ENCODE results near the gene MRPS6. TPM values are rescaled to one million over a fixed set of nuclear protein-coding genes. Genes with fewer than 3 reads are reported as not detected.

MRPS6 gene
- total RNA-seq, 1 donor = 19.2 TPM

DNA sequence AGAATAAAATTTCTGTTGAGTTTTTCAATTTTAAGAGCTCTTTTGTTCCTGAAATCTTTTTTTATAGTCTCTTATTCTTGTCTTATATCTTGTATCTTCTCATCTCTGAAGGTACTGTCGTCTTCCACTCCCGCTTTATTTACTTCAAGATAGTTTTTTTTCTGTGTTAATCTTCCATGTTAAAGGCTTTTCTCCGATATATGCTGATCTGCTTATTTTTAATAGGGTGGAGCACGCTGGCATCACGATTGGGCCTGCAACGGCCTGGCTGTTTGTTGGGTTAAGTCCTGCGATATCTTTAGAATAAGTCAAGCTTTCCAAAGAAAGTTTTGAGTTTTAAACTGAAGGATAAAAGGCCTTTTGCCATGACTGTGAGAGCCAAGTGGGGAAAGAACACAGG, 35.7 kb downstream of the MRPS6 start:
- peaks cover 75% of the 10 kb centered on the region for H3K79me2 ChIP-seq (ENCODE audit: insufficient read depth, low read length)
- H2AFZ ChIP-seq (ENCODE audit: low read length) = no peak overlapping the region
- peaks cover 6% of the 10 kb centered on the region for H3K36me3 ChIP-seq (ENCODE audit: insufficient read depth, low read length)
- H3K4me3 ChIP-seq (ENCODE audit: insufficient read depth, low read length) = no peak overlapping the region
- peaks cover 5% of the 10 kb centered on the region for H3K4me1 ChIP-seq (ENCODE audit: insufficient read depth, low read length)
- H4K20me1 ChIP-seq (ENCODE audit: insufficient read depth, low read length) = peaks cover 11% of the 10 kb centered on the region
- H3K27me3 ChIP-seq (ENCODE audit: insufficient read depth, low read length) = no peaks in the 10 kb centered on the region
- DNase-seq (ENCODE audit: insufficient read length, low spot score, missing footprints) = no peak
- H3K27ac ChIP-seq (ENCODE audit: low read depth, low read length) = no peak overlapping the region
- H3K4me2 ChIP-seq (ENCODE audit: insufficient read depth, low read length) = no peak overlapping the region
- no peaks in the 10 kb centered on the region for H3K9me3 ChIP-seq (ENCODE audit: low read depth, low read length)
- TF ChIP-seq, protein P1, sequence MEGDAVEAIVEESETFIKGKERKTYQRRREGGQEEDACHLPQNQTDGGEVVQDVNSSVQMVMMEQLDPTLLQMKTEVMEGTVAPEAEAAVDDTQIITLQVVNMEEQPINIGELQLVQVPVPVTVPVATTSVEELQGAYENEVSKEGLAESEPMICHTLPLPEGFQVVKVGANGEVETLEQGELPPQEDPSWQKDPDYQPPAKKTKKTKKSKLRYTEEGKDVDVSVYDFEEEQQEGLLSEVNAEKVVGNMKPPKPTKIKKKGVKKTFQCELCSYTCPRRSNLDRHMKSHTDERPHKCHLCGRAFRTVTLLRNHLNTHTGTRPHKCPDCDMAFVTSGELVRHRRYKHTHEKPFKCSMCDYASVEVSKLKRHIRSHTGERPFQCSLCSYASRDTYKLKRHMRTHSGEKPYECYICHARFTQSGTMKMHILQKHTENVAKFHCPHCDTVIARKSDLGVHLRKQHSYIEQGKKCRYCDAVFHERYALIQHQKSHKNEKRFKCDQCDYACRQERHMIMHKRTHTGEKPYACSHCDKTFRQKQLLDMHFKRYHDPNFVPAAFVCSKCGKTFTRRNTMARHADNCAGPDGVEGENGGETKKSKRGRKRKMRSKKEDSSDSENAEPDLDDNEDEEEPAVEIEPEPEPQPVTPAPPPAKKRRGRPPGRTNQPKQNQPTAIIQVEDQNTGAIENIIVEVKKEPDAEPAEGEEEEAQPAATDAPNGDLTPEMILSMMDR (IDR thresholded peaks at IDR 0.05; ENCODE audit: extremely low read depth, low read depth, low read length) = no peak

DNA sequence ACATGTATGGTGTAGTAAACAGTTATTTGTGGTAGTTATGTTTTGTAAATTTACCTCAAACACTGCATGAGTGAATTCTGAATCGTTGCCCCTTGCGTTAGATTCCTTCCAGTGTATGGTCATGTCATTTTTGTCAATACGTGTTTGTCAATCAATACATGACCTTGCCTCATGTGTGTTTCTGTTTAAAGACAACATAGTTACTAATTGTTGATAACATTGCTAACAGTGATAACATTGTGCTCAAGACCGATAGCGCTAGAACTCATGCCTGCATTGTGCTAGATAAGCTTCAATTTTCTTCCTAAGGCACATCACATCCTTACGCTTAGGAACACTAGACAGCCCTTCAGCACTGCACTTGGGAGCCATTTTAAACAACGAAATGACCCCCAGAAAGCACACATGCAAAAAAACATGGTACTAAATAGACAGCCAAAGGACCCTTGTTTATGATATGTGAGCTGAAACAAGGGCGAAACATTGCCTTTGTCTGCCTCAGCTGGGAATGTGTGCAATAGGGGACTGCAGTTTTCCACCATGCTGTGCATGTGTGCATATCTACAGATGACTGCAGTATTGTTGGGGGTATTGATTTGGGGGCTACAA, 37.3 kb downstream of the MRPS6 start:
- H3K27me3 ChIP-seq (ENCODE audit: insufficient read depth, low read length) = no peaks in the 10 kb centered on the region
- peaks cover 5% of the 10 kb centered on the region for H3K4me1 ChIP-seq (ENCODE audit: insufficient read depth, low read length)
- TF ChIP-seq, protein P1 (IDR thresholded peaks at IDR 0.05; ENCODE audit: extremely low read depth, low read depth, low read length) = no peak
- no peak overlapping the region for H2AFZ ChIP-seq (ENCODE audit: low read length)
- peaks cover 12% of the 10 kb centered on the region for H4K20me1 ChIP-seq (ENCODE audit: insufficient read depth, low read length)
- H3K4me3 ChIP-seq (ENCODE audit: insufficient read depth, low read length) = no peak overlapping the region
- peaks cover 77% of the 10 kb centered on the region for H3K79me2 ChIP-seq (ENCODE audit: insufficient read depth, low read length)
- no peaks in the 10 kb centered on the region for H3K9me3 ChIP-seq (ENCODE audit: low read depth, low read length)
- DNase-seq (ENCODE audit: insufficient read length, low spot score, missing footprints) = no peak
- H3K36me3 ChIP-seq (ENCODE audit: insufficient read depth, low read length) = peaks cover 6% of the 10 kb centered on the region
- H3K27ac ChIP-seq (ENCODE audit: low read depth, low read length) = no peak overlapping the region
- no peak overlapping the region for H3K4me2 ChIP-seq (ENCODE audit: insufficient read depth, low read length)

DNA sequence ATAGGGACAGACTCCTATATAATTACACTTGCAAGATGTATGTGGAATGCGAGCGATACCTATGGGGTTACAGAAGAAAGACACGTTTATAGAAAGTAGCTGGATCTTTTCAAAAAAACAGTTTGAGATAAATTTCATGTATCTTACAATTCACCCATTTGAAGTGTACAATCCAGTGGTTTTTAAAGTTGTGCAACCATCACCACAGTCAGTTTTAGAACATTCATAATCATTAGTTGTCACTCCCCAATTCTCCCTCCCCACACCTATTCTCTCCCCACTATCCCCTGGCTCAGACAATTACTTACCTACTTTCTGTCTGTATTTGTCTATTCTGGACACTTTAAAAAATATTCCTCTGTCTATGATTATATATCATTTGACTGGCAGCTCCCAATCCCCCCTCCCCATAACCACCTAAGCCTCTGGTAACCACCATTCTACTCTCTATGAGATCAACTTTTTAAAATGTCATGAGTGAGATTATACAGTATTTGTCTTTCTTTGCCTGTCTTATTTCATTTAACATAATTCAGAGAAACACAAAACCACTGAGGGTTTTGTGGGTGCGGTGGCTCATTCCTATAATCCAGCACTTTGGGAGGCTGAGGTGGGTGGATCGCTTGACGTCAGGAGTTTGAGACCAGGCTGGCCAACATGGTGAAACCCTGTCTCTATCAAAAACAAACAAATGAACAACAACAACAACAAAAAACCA, 39.1 kb downstream of the MRPS6 start:
- TF ChIP-seq, protein P1 (IDR thresholded peaks at IDR 0.05; ENCODE audit: extremely low read depth, low read depth, low read length) = no peak
- Histone ChIP-seq H3K4me2 (ENCODE audit: insufficient read depth, low read length) (no peak overlapping the region), H2AFZ (ENCODE audit: low read length) (no peak overlapping the region), H3K27ac (ENCODE audit: low read depth, low read length) (no peak overlapping the region), H3K36me3 (ENCODE audit: insufficient read depth, low read length) (peaks cover 6% of the 10 kb centered on the region), H3K27me3 (ENCODE audit: insufficient read depth, low read length) (no peaks in the 10 kb centered on the region), H3K4me3 (ENCODE audit: insufficient read depth, low read length) (no peak overlapping the region), H4K20me1 (ENCODE audit: insufficient read depth, low read length) (peaks cover 12% of the 10 kb centered on the region), H3K9me3 (ENCODE audit: low read depth, low read length) (no peaks in the 10 kb centered on the region), H3K4me1 (ENCODE audit: insufficient read depth, low read length) (peaks cover 5% of the 10 kb centered on the region), H3K79me2 (ENCODE audit: insufficient read depth, low read length) (peaks cover 79% of the 10 kb centered on the region)
- no peak for DNase-seq (ENCODE audit: insufficient read length, low spot score, missing footprints)

DNA sequence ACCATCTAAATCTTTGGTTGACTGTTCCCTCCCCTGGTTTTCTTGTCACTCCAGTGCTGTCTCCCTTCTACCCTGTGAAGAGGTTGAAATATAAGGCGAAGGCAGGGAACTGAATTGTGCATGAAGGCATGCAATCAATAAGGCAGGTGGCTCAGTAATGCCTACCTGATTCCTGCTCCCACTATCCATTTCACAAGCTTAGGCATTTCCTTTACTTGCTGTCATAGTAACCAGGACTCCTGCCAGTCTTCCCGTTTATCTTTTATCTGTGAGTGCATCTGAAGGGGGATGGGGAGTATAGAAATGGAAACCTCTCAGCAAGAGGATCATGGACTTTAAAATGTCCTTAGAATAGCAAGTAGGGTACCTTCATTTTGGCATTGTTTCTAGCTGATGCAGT, 40.5 kb downstream of the MRPS6 start:
- no peak for DNase-seq (ENCODE audit: insufficient read length, low spot score, missing footprints)
- H3K36me3 ChIP-seq (ENCODE audit: insufficient read depth, low read length) = no peaks in the 10 kb centered on the region
- H3K4me3 ChIP-seq (ENCODE audit: insufficient read depth, low read length) = no peak overlapping the region
- H3K4me1 ChIP-seq (ENCODE audit: insufficient read depth, low read length) = peaks cover 5% of the 10 kb centered on the region
- H3K4me2 ChIP-seq (ENCODE audit: insufficient read depth, low read length) = no peak overlapping the region
- H3K27me3 ChIP-seq (ENCODE audit: insufficient read depth, low read length) = no peaks in the 10 kb centered on the region
- TF ChIP-seq, protein P1 (IDR thresholded peaks at IDR 0.05; ENCODE audit: extremely low read depth, low read depth, low read length) = no peak
- H3K27ac ChIP-seq (ENCODE audit: low read depth, low read length) = no peak overlapping the region
- no peak overlapping the region for H2AFZ ChIP-seq (ENCODE audit: low read length)
- H3K79me2 ChIP-seq (ENCODE audit: insufficient read depth, low read length) = peaks cover 67% of the 10 kb centered on the region
- H3K9me3 ChIP-seq (ENCODE audit: low read depth, low read length) = no peaks in the 10 kb centered on the region
- peaks cover 12% of the 10 kb centered on the region for H4K20me1 ChIP-seq (ENCODE audit: insufficient read depth, low read length)
